Endothelial cell of umbilical vein (primary cell): Measurements from ENCODE around the gene PRXL2B. TPM values are rescaled to one million over a fixed set of nuclear protein-coding genes. Genes with fewer than 3 reads are reported as not detected.

Experiments used
- BruUV-seq: library from RNA; stranded (reverse); fragments of 400-500 nt; replicated peaks from 2 replicates; lab custom pipeline; 2021; lab: Mats Ljungman, UMichigan
- CTCF ChIA-PET: fragments of 300-600, 350-600 bp; sonication (Branson Sonifier 250); formaldehyde crosslinking; loops from one replicate; lab custom pipeline; 2021; ENCODE audit warnings: antibody characterized with exemption, inconsistent platforms; lab: Charles Lee
- POLR2A ChIA-PET: fragments of 300-600, 350-600 bp; sonication (Branson Sonifier 250); formaldehyde crosslinking; loops from one replicate; lab custom pipeline; 2021; ENCODE audit warnings: antibody characterized with exemption, inconsistent platforms; lab: Charles Lee
- DNase-seq: peaks from one replicate; pipeline ENCODE4 v3.0.0-alpha.2; 2011; ENCODE audit warnings: low read depth, low spot score
- FAIRE-seq: peaks from 2 replicates; lab custom pipeline; 2011; peaks lifted over from hg19 to GRCh38; lab: Jason Lieb, UNC
- H2AFZ ChIP-seq: 2 replicates; pipeline ENCODE4 v1.6.0; 2012; ENCODE audit warnings: low read depth, low read length, control low read depth, inconsistent platforms
- H3K27ac ChIP-seq: 2 replicates; pipeline ENCODE4 v1.5.1; 2011; ENCODE audit warnings: low read depth, mild to moderate bottlenecking, control low read depth, low read length, moderate library complexity; ENCODE audit not compliant: insufficient read depth
- H3K27me3 ChIP-seq, 2 experiments: 2 replicates each; pipeline versions ENCODE4 v1.6.0 to v1.6.1; 2011; ENCODE audit warnings: low read length in 2 of 2, mixed read lengths in 1 of 2; ENCODE audit not compliant: control insufficient read depth in 2 of 2, insufficient read depth in 2 of 2
- H3K36me3 ChIP-seq, 2 experiments: 2 replicates in 1 of 2; 3 replicates in 1 of 2; pipeline ENCODE4 v1.5.1; 2011; ENCODE audit warnings: low read length in 2 of 2, mild to moderate bottlenecking in 1 of 2, moderate library complexity in 1 of 2; ENCODE audit not compliant: control insufficient read depth in 2 of 2, insufficient read depth in 2 of 2; ENCODE audit errors: extremely low read depth in 1 of 2
- H3K4me1 ChIP-seq: 3 replicates; pipeline ENCODE4 v1.5.1; 2011; ENCODE audit warnings: mild to moderate bottlenecking, low read length; ENCODE audit not compliant: control insufficient read depth, insufficient read depth; ENCODE audit errors: extremely low read depth
- H3K4me2 ChIP-seq: 2 replicates; pipeline ENCODE4 v1.6.1; 2011; ENCODE audit warnings: low read length, control low read depth, mixed read lengths; ENCODE audit not compliant: insufficient read depth
- H3K4me3 ChIP-seq, 3 experiments: fragments of 200-600 bp in 1 of 3; sonication (generic), shearing (Covaris generic) in 1 of 3; replicated peaks in 1 of 3; 2 replicates each; pipeline ENCODE4 v1.5.1; 2011 to 2016; ENCODE audit warnings: control low read depth in 3 of 3, low read length in 3 of 3, mild to moderate bottlenecking in 2 of 3, inconsistent platforms in 1 of 3, low read depth in 1 of 3, moderate library complexity in 1 of 3; ENCODE audit not compliant: insufficient read depth in 1 of 3
- H3K79me2 ChIP-seq: 2 replicates; pipeline ENCODE4 v1.6.0; 2012; ENCODE audit warnings: low read length, inconsistent platforms; ENCODE audit not compliant: control insufficient read depth, insufficient read depth
- H3K9ac ChIP-seq: replicated peaks from 2 replicates; pipeline ENCODE3; 2011; ENCODE audit warnings: low read length, control low read depth; ENCODE audit not compliant: insufficient read depth; ENCODE audit errors: extremely low read depth
- H3K9me1 ChIP-seq: replicated peaks from 3 replicates; pipeline ENCODE4 v1.6.0; 2011; ENCODE audit warnings: mild to moderate bottlenecking, low read length; ENCODE audit not compliant: control insufficient read depth, insufficient read depth; ENCODE audit errors: extremely low read depth
- H3K9me3 ChIP-seq: replicated peaks from 2 replicates; pipeline ENCODE4 v1.5.1; 2012; ENCODE audit warnings: low read length, inconsistent platforms; ENCODE audit not compliant: control insufficient read depth, insufficient read depth
- H4K20me1 ChIP-seq: replicated peaks from 2 replicates; pipeline ENCODE3; 2011; ENCODE audit warnings: mild to moderate bottlenecking, low read length; ENCODE audit not compliant: control insufficient read depth, insufficient read depth; ENCODE audit errors: extremely low read depth
- CTCF ChIP-seq, 2 donors: IDR thresholded peaks; 1 replicate in 1 of 2; 2 replicates in 1 of 2; pipeline ENCODE4 v1.5.1; 2011; ENCODE audit warnings: low read length in 2 of 2, mild to moderate bottlenecking in 2 of 2, moderate library complexity in 2 of 2, control low read depth in 1 of 2, inconsistent platforms in 1 of 2, low read depth in 1 of 2; ENCODE audit not compliant: insufficient read depth in 1 of 2; ENCODE audit errors: extremely low read depth in 1 of 2
- EZH2 ChIP-seq: IDR thresholded peaks from 2 replicates; pipeline ENCODE4 v1.6.1; 2012; ENCODE audit warnings: borderline replicate concordance, low read depth, mild to moderate bottlenecking, moderate library complexity, low read length, inconsistent platforms; ENCODE audit not compliant: severe bottlenecking
- FOS ChIP-seq: IDR thresholded peaks from 2 replicates; pipeline ENCODE4 v1.6.1; 2011; ENCODE audit warnings: mild to moderate bottlenecking, low read length, moderate library complexity, borderline replicate concordance; ENCODE audit not compliant: insufficient read depth
- GATA2 ChIP-seq: IDR thresholded peaks from 2 replicates; pipeline ENCODE4 v1.7.0; 2011; ENCODE audit warnings: low read depth, mild to moderate bottlenecking, moderate library complexity, mixed read lengths, low read length; ENCODE audit not compliant: insufficient read length, insufficient read depth
- JUN ChIP-seq: IDR thresholded peaks from 2 replicates; pipeline ENCODE4 v1.6.1; 2011; ENCODE audit warnings: borderline replicate concordance, low read depth; ENCODE audit not compliant: insufficient read length, insufficient read depth
- MAX ChIP-seq: IDR thresholded peaks from 2 replicates; pipeline ENCODE4 v1.6.1; 2011; ENCODE audit not compliant: insufficient read depth, insufficient read length
- MYC ChIP-seq: IDR thresholded peaks from one replicate; pipeline ENCODE4 v1.6.1; 2011; ENCODE audit warnings: mild to moderate bottlenecking, low read depth, low read length
- POLR2A ChIP-seq: IDR thresholded peaks from 2 replicates; pipeline ENCODE4 v1.6.1; 2012; ENCODE audit warnings: low read depth, mild to moderate bottlenecking, control low read depth, low read length
- POLR2AphosphoS5 ChIP-seq: IDR thresholded peaks from 2 replicates; pipeline ENCODE4 v1.6.1; 2012; ENCODE audit warnings: low read depth, mild to moderate bottlenecking, control low read depth, low read length, moderate library complexity; ENCODE audit not compliant: insufficient read depth
- dilution Hi-C: fragments of 300-500 bp; cut with MboI; formaldehyde crosslinking; loops from one replicate; pipeline ENCODE4 v1.15.0; 2019; ENCODE audit warnings: low sequenced_read_pairs; ENCODE audit not compliant: extremely low pct_ligation_motif_present
- intact Hi-C: fragments of 100-400 bp; cut with micrococcal nuclease; formaldehyde crosslinking; loops from one replicate; pipeline ENCODE4 v1.10.0; 2022
- polyA plus RNA-seq, 4 experiments: library from polyadenylated mRNA; depleted of rRNA in 3 of 4; stranded (reverse) in 3 of 4; unstranded in 1 of 4; fragments of >200 nt; gene quantifications; 2 replicates each; pipeline versions ENCODE4 v1.2.1 to v1.2.3, GENCODE V29; 2011 to 2012; ENCODE audit warnings: missing spikeins in 1 of 4
- total RNA-seq: library from RNA; stranded (reverse); gene quantifications from 2 replicates; pipeline ENCODE4 v1.2.3, GENCODE V29; 2021

Gene PRXL2B
- total and polyA plus RNA-seq, 2 donors (not counting 3 experiments of a cell fraction or from before 2014, with no cell fraction given), result 29.6 to 55.8 TPM

GRCh38 chr1:2604844-2605508 lies 18.4 kb downstream of the PRXL2B start:
- Histone ChIP-seq H3K9me3 (no peaks in the 10 kb centered on the region), H3K4me3 (no peak overlapping the region), H3K9ac (no peak overlapping the region), H3K36me3 (no peaks in the 10 kb centered on the region), H3K79me2 (no peaks in the 10 kb centered on the region), H4K20me1 (no peaks in the 10 kb centered on the region), H3K9me1 (no peaks in the 10 kb centered on the region), H2AFZ (no peak overlapping the region), H3K27ac (no peak overlapping the region), H3K4me1 (no peaks in the 10 kb centered on the region), H3K27me3 (no peaks in the 10 kb centered on the region), H3K4me2 (no peak overlapping the region)
- ChIA-PET CTCF (no interaction called here), POLR2A (no interaction called here)
- TF ChIP-seq MYC (no peak), POLR2AphosphoS5 (no peak)
- DNase-seq, result no peak
- intact Hi-C loops, result no loop called here
- dilution Hi-C loops, result no loop called here
- BruUV-seq, result no TSS peak
- FAIRE-seq, result no peak

- ChIA-PET CTCF (no interaction called here), POLR2A (no interaction called here)
Measured at GRCh38 chr1:2605509-2606395, 19.2 kb downstream of the PRXL2B start.

More at GRCh38 chr1:2605509-2606395, 19.2 kb downstream of the PRXL2B start:
- no peak for TF ChIP-seq MAX
- no peak for TF ChIP-seq POLR2A
- no peak for TF ChIP-seq JUN
- no peak for TF ChIP-seq GATA2
- no peak for TF ChIP-seq CTCF (IDR thresholded peaks at IDR 0.05; ENCODE audit: extremely low read depth in 1 of 2, insufficient read depth in 1 of 2, low read depth in 1 of 2, low read length in 2 of 2)
- no peak for TF ChIP-seq EZH2
- TF ChIP-seq MYC, result no peak
- TF ChIP-seq POLR2AphosphoS5, result no peak
- no peak for TF ChIP-seq FOS
- H3K9me3 ChIP-seq, result no peaks in the 10 kb centered on the region
- H3K9ac ChIP-seq, result no peak overlapping the region
- no peaks in the 10 kb centered on the region for H3K79me2 ChIP-seq
- H2AFZ ChIP-seq, result no peak overlapping the region
- H3K9me1 ChIP-seq, result no peaks in the 10 kb centered on the region
- no peak overlapping the region for H3K4me3 ChIP-seq
- no peak for DNase-seq
- BruUV-seq, result no TSS peak
- no peak for FAIRE-seq
- intact Hi-C loops (no loop called here), dilution Hi-C loops (no loop called here)
- no peaks in the 10 kb centered on the region for H3K27me3 ChIP-seq
- H4K20me1 ChIP-seq, result no peaks in the 10 kb centered on the region
- no peaks in the 10 kb centered on the region for H3K36me3 ChIP-seq
- H3K4me2 ChIP-seq, result no peak overlapping the region
- H3K27ac ChIP-seq, result no peak overlapping the region
- H3K4me1 ChIP-seq, result no peaks in the 10 kb centered on the region
